ENCODE results near the gene TCHP.
"Not testable (repeated sequence)": the region's sequence is repeated elsewhere in the genome, so short reads cannot be mapped to it uniquely, and the experiment has no call there.

TCHP gene

GRCh38 chr12:109896188-109896587 lies 3.9 kb upstream of the TCHP start:
- no peak overlapping the region for H3K27ac ChIP-seq (ENCODE audit: low read length)
- no peak overlapping the region for H2AFZ ChIP-seq (ENCODE audit: low read depth, low read length)
- H3K4me2 ChIP-seq (ENCODE audit: low read length): no peak overlapping the region
- no peak overlapping the region for H3K4me3 ChIP-seq (ENCODE audit: low read length)
- no peak overlapping the region for H3K9ac ChIP-seq (ENCODE audit: low read length)
- H3K4me1 ChIP-seq (ENCODE audit: low read length): peaks cover 29% of the 10 kb centered on the region
- H4K20me1 ChIP-seq (ENCODE audit: insufficient read depth, low read length): no peaks in the 10 kb centered on the region
- H3K9me3 ChIP-seq (ENCODE audit: insufficient read depth, low read length): no peaks in the 10 kb centered on the region
- TF ChIP-seq CTCF (IDR thresholded peaks at IDR 0.05; ENCODE audit: low read depth, low read length): no peak
- TF ChIP-seq EZH2phosphoT487 (IDR thresholded peaks at IDR 0.05; ENCODE audit: low read depth): no peak
- peaks cover 11% of the 10 kb centered on the region for H3K79me2 ChIP-seq (ENCODE audit: low read length)
- H3K27me3 ChIP-seq (ENCODE audit: low read depth, low read length): peaks cover 6% of the 10 kb centered on the region; the same call in 1 of the 2 replicates
- no peaks in the 10 kb centered on the region for H3K36me3 ChIP-seq (replicated peaks; ENCODE audit: low read depth, low read length)

GRCh38 chr12:109897029-109897428 lies 3.0 kb upstream of the TCHP start:
- H2AFZ ChIP-seq (ENCODE audit: low read depth, low read length): no peak overlapping the region
- no peak overlapping the region for H3K4me2 ChIP-seq (ENCODE audit: low read length)
- TF ChIP-seq CTCF (IDR thresholded peaks at IDR 0.05; ENCODE audit: low read depth, low read length) (no peak), EZH2phosphoT487 (IDR thresholded peaks at IDR 0.05; ENCODE audit: low read depth) (no peak)
- H4K20me1 ChIP-seq (ENCODE audit: insufficient read depth, low read length): no peaks in the 10 kb centered on the region
- peaks cover 6% of the 10 kb centered on the region; the same call in 1 of the 2 replicates for H3K27me3 ChIP-seq (ENCODE audit: low read depth, low read length)
- no peaks in the 10 kb centered on the region for H3K9me3 ChIP-seq (ENCODE audit: insufficient read depth, low read length)
- no peak overlapping the region for H3K27ac ChIP-seq (ENCODE audit: low read length)
- no peak overlapping the region for H3K4me3 ChIP-seq (ENCODE audit: low read length)
- H3K36me3 ChIP-seq (replicated peaks; ENCODE audit: low read depth, low read length): no peaks in the 10 kb centered on the region
- no peak overlapping the region for H3K9ac ChIP-seq (ENCODE audit: low read length)
- H3K79me2 ChIP-seq (ENCODE audit: low read length): peaks cover 20% of the 10 kb centered on the region
- peaks cover 29% of the 10 kb centered on the region for H3K4me1 ChIP-seq (ENCODE audit: low read length)

- Histone ChIP-seq H3K36me3 (replicated peaks; ENCODE audit: low read depth, low read length) (peaks cover 11% of the 10 kb centered on the region), H3K4me2 (ENCODE audit: low read length) (peak overlapping the region; percentile 100), H2AFZ (ENCODE audit: low read depth, low read length) (peak overlapping the region; percentile 96), H3K4me3 (ENCODE audit: low read length) (peak overlapping the region; percentile 100), H3K4me1 (ENCODE audit: low read length) (peaks cover 12% of the 10 kb centered on the region), H3K79me2 (ENCODE audit: low read length) (peaks cover 27% of the 10 kb centered on the region), H3K9ac (ENCODE audit: low read length) (peak overlapping the region; percentile 89)
- H3K9me3 ChIP-seq (ENCODE audit: insufficient read depth, low read length); H4K20me1 ChIP-seq (ENCODE audit: insufficient read depth, low read length); H3K27ac ChIP-seq (ENCODE audit: low read length); H3K27me3 ChIP-seq (ENCODE audit: low read depth, low read length): not testable (repeated sequence)
These were observed 729 bp upstream of the TCHP start for GRCh38 chr12:109899345-109899744.

- Histone ChIP-seq H2AFZ (ENCODE audit: low read depth, low read length) (no peak overlapping the region; the same call in 1 of the 2 replicates), H3K79me2 (ENCODE audit: low read length) (peaks cover 27% of the 10 kb centered on the region), H3K4me1 (ENCODE audit: low read length) (peaks cover 12% of the 10 kb centered on the region), H3K36me3 (replicated peaks; ENCODE audit: low read depth, low read length) (peaks cover 27% of the 10 kb centered on the region), H3K4me3 (ENCODE audit: low read length) (peak overlapping the region; percentile 100), H3K27me3 (ENCODE audit: low read depth, low read length) (no peaks in the 10 kb centered on the region), H3K9me3 (ENCODE audit: insufficient read depth, low read length) (no peaks in the 10 kb centered on the region), H4K20me1 (ENCODE audit: insufficient read depth, low read length) (no peaks in the 10 kb centered on the region), H3K27ac (ENCODE audit: low read length) (peak overlapping the region; percentile 49; the same call in 1 of the 2 replicates), H3K4me2 (ENCODE audit: low read length) (peak overlapping the region; percentile 100), H3K9ac (ENCODE audit: low read length) (peak overlapping the region; percentile 89)
- TF ChIP-seq EZH2phosphoT487 (IDR thresholded peaks at IDR 0.05; ENCODE audit: low read depth) (no peak), CTCF (IDR thresholded peaks at IDR 0.05; ENCODE audit: low read depth, low read length) (no peak)
These were observed 892 bp downstream of the TCHP start for GRCh38 chr12:109900752-109901580.
